Stomach (tissue), 4 donors: Measurements from ENCODE around the gene PFKM.

ENCODE experiments used
- EP300 ChIP-seq: sonication (generic); formaldehyde crosslinking; IDR thresholded peaks from one replicate; pipeline ENCODE4 v1.6.1; 2017; ENCODE audit warnings: antibody characterized with exemption
- POLR2A ChIP-seq, 4 donors: fragments of 450-650 bp; IDR thresholded peaks; one replicate each; pipeline ENCODE4 v1.6.1; 2016; ENCODE audit warnings: antibody characterized with exemption in 4 of 4, control low read depth in 2 of 4, mild to moderate bottlenecking in 1 of 4, moderate library complexity in 1 of 4
- POLR2AphosphoS5 ChIP-seq, 3 donors: sonication (generic); formaldehyde crosslinking; IDR thresholded peaks; one replicate each; pipeline ENCODE4 v1.6.1; 2016; ENCODE audit warnings: antibody characterized with exemption in 3 of 3
- TF ChIP-seq, protein P1 (sequence below), 7 experiments: fragments of 450-650 bp in 4 of 7; fragments of 200-600 bp in 3 of 7; sonication (generic) in 3 of 7; IDR thresholded peaks; one replicate each; pipeline ENCODE4 v1.5.1; 2016 to 2019; ENCODE audit warnings: antibody characterized with exemption in 7 of 7, control low read depth in 2 of 7, mild to moderate bottlenecking in 1 of 7

DNA sequence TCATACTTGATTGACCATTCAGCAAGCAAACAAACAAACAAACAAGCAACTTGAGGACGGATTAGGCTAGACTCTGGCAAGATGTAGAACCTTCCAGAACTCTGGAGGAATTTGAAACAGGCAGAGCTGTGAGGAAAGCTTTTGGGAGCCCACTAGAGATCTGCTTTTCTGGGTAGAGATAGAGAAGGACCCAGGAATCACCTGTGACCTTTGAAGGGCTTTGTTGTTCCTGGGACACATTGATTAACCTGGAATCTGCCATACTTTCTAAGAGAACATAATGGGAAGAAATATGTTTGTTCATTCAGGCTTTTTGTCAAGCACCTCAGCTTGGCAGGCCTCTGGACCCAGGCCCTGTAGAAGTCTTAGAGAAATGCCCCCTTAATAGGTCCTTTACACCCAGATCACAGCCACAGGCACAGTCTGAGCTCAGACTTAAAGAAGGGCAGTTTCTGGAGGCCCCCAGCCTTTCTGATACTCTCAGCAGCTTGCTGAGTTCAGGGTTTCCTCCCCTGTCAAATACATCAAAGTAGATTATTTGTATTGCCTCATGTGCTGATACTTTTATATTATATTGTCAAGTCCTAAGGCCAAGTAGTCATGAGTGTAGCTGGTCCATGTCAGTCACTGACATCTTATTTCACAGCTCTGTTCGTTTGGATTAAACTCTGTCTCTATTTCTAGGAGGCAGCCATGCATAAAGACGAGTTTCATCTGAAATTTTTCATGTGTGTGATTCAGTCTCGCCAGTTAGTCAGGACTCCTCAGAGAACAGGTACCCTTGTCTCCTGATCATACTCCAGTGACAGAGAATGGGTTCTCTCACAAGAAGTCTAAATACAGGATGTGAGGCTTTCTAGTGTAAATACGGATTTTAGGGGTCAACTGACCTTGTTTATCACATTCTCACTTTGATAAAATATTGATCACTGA is 12.2 kb upstream of the PFKM start:
- TF ChIP-seq POLR2AphosphoS5 (IDR thresholded peaks at IDR 0.05) (no peak), EP300 (no peak), POLR2A (IDR thresholded peaks at IDR 0.05) (no peak)
- TF ChIP-seq, protein P1, sequence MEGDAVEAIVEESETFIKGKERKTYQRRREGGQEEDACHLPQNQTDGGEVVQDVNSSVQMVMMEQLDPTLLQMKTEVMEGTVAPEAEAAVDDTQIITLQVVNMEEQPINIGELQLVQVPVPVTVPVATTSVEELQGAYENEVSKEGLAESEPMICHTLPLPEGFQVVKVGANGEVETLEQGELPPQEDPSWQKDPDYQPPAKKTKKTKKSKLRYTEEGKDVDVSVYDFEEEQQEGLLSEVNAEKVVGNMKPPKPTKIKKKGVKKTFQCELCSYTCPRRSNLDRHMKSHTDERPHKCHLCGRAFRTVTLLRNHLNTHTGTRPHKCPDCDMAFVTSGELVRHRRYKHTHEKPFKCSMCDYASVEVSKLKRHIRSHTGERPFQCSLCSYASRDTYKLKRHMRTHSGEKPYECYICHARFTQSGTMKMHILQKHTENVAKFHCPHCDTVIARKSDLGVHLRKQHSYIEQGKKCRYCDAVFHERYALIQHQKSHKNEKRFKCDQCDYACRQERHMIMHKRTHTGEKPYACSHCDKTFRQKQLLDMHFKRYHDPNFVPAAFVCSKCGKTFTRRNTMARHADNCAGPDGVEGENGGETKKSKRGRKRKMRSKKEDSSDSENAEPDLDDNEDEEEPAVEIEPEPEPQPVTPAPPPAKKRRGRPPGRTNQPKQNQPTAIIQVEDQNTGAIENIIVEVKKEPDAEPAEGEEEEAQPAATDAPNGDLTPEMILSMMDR (IDR thresholded peaks at IDR 0.05), result no peak
